Endothelial cell of umbilical vein (primary cell): Measurements from ENCODE around the gene PLXNA4. TPM values are rescaled to one million over a fixed set of nuclear protein-coding genes. Genes with fewer than 3 reads are reported as not detected.

Experiments
- BruUV-seq: library from RNA; stranded (reverse); fragments of 400-500 nt; replicated peaks from 2 replicates; lab custom pipeline; 2021; lab: Mats Ljungman, UMichigan
- CTCF ChIA-PET: fragments of 300-600, 350-600 bp; sonication (Branson Sonifier 250); formaldehyde crosslinking; loops from one replicate; lab custom pipeline; 2021; ENCODE audit warnings: antibody characterized with exemption, inconsistent platforms; lab: Charles Lee
- POLR2A ChIA-PET: fragments of 300-600, 350-600 bp; sonication (Branson Sonifier 250); formaldehyde crosslinking; loops from one replicate; lab custom pipeline; 2021; ENCODE audit warnings: antibody characterized with exemption, inconsistent platforms; lab: Charles Lee
- DNase-seq: peaks from one replicate; pipeline ENCODE4 v3.0.0-alpha.2; 2011; ENCODE audit warnings: low read depth, low spot score
- FAIRE-seq: peaks from 2 replicates; lab custom pipeline; 2011; peaks lifted over from hg19 to GRCh38; lab: Jason Lieb, UNC
- H2AFZ ChIP-seq: 2 replicates; pipeline ENCODE4 v1.6.0; 2012; ENCODE audit warnings: low read depth, low read length, control low read depth, inconsistent platforms
- H3K27ac ChIP-seq: 2 replicates; pipeline ENCODE4 v1.5.1; 2011; ENCODE audit warnings: low read depth, mild to moderate bottlenecking, control low read depth, low read length, moderate library complexity; ENCODE audit not compliant: insufficient read depth
- H3K27me3 ChIP-seq, 2 experiments: 2 replicates each; pipeline versions ENCODE4 v1.6.0 to v1.6.1; 2011; ENCODE audit warnings: low read length in 2 of 2, mixed read lengths in 1 of 2; ENCODE audit not compliant: control insufficient read depth in 2 of 2, insufficient read depth in 2 of 2
- H3K36me3 ChIP-seq, 2 experiments: 2 replicates in 1 of 2; 3 replicates in 1 of 2; pipeline ENCODE4 v1.5.1; 2011; ENCODE audit warnings: low read length in 2 of 2, mild to moderate bottlenecking in 1 of 2, moderate library complexity in 1 of 2; ENCODE audit not compliant: control insufficient read depth in 2 of 2, insufficient read depth in 2 of 2; ENCODE audit errors: extremely low read depth in 1 of 2
- H3K4me1 ChIP-seq: 3 replicates; pipeline ENCODE4 v1.5.1; 2011; ENCODE audit warnings: mild to moderate bottlenecking, low read length; ENCODE audit not compliant: control insufficient read depth, insufficient read depth; ENCODE audit errors: extremely low read depth
- H3K4me2 ChIP-seq: 2 replicates; pipeline ENCODE4 v1.6.1; 2011; ENCODE audit warnings: low read length, control low read depth, mixed read lengths; ENCODE audit not compliant: insufficient read depth
- H3K4me3 ChIP-seq, 3 experiments: fragments of 200-600 bp in 1 of 3; sonication (generic), shearing (Covaris generic) in 1 of 3; replicated peaks in 1 of 3; 2 replicates each; pipeline ENCODE4 v1.5.1; 2011 to 2016; ENCODE audit warnings: control low read depth in 3 of 3, low read length in 3 of 3, mild to moderate bottlenecking in 2 of 3, inconsistent platforms in 1 of 3, low read depth in 1 of 3, moderate library complexity in 1 of 3; ENCODE audit not compliant: insufficient read depth in 1 of 3
- H3K79me2 ChIP-seq: 2 replicates; pipeline ENCODE4 v1.6.0; 2012; ENCODE audit warnings: low read length, inconsistent platforms; ENCODE audit not compliant: control insufficient read depth, insufficient read depth
- H3K9ac ChIP-seq: replicated peaks from 2 replicates; pipeline ENCODE3; 2011; ENCODE audit warnings: low read length, control low read depth; ENCODE audit not compliant: insufficient read depth; ENCODE audit errors: extremely low read depth
- H3K9me1 ChIP-seq: replicated peaks from 3 replicates; pipeline ENCODE4 v1.6.0; 2011; ENCODE audit warnings: mild to moderate bottlenecking, low read length; ENCODE audit not compliant: control insufficient read depth, insufficient read depth; ENCODE audit errors: extremely low read depth
- H3K9me3 ChIP-seq: replicated peaks from 2 replicates; pipeline ENCODE4 v1.5.1; 2012; ENCODE audit warnings: low read length, inconsistent platforms; ENCODE audit not compliant: control insufficient read depth, insufficient read depth
- H4K20me1 ChIP-seq: replicated peaks from 2 replicates; pipeline ENCODE3; 2011; ENCODE audit warnings: mild to moderate bottlenecking, low read length; ENCODE audit not compliant: control insufficient read depth, insufficient read depth; ENCODE audit errors: extremely low read depth
- CTCF ChIP-seq, 2 donors: IDR thresholded peaks; 1 replicate in 1 of 2; 2 replicates in 1 of 2; pipeline ENCODE4 v1.5.1; 2011; ENCODE audit warnings: low read length in 2 of 2, mild to moderate bottlenecking in 2 of 2, moderate library complexity in 2 of 2, control low read depth in 1 of 2, inconsistent platforms in 1 of 2, low read depth in 1 of 2; ENCODE audit not compliant: insufficient read depth in 1 of 2; ENCODE audit errors: extremely low read depth in 1 of 2
- EZH2 ChIP-seq: IDR thresholded peaks from 2 replicates; pipeline ENCODE4 v1.6.1; 2012; ENCODE audit warnings: borderline replicate concordance, low read depth, mild to moderate bottlenecking, moderate library complexity, low read length, inconsistent platforms; ENCODE audit not compliant: severe bottlenecking
- FOS ChIP-seq: IDR thresholded peaks from 2 replicates; pipeline ENCODE4 v1.6.1; 2011; ENCODE audit warnings: mild to moderate bottlenecking, low read length, moderate library complexity, borderline replicate concordance; ENCODE audit not compliant: insufficient read depth
- GATA2 ChIP-seq: IDR thresholded peaks from 2 replicates; pipeline ENCODE4 v1.7.0; 2011; ENCODE audit warnings: low read depth, mild to moderate bottlenecking, moderate library complexity, mixed read lengths, low read length; ENCODE audit not compliant: insufficient read length, insufficient read depth
- JUN ChIP-seq: IDR thresholded peaks from 2 replicates; pipeline ENCODE4 v1.6.1; 2011; ENCODE audit warnings: borderline replicate concordance, low read depth; ENCODE audit not compliant: insufficient read length, insufficient read depth
- MAX ChIP-seq: IDR thresholded peaks from 2 replicates; pipeline ENCODE4 v1.6.1; 2011; ENCODE audit not compliant: insufficient read depth, insufficient read length
- MYC ChIP-seq: IDR thresholded peaks from one replicate; pipeline ENCODE4 v1.6.1; 2011; ENCODE audit warnings: mild to moderate bottlenecking, low read depth, low read length
- POLR2A ChIP-seq: IDR thresholded peaks from 2 replicates; pipeline ENCODE4 v1.6.1; 2012; ENCODE audit warnings: low read depth, mild to moderate bottlenecking, control low read depth, low read length
- POLR2AphosphoS5 ChIP-seq: IDR thresholded peaks from 2 replicates; pipeline ENCODE4 v1.6.1; 2012; ENCODE audit warnings: low read depth, mild to moderate bottlenecking, control low read depth, low read length, moderate library complexity; ENCODE audit not compliant: insufficient read depth
- dilution Hi-C: fragments of 300-500 bp; cut with MboI; formaldehyde crosslinking; loops from one replicate; pipeline ENCODE4 v1.15.0; 2019; ENCODE audit warnings: low sequenced_read_pairs; ENCODE audit not compliant: extremely low pct_ligation_motif_present
- intact Hi-C: fragments of 100-400 bp; cut with micrococcal nuclease; formaldehyde crosslinking; loops from one replicate; pipeline ENCODE4 v1.10.0; 2022
- polyA plus RNA-seq, 4 experiments: library from polyadenylated mRNA; depleted of rRNA in 3 of 4; stranded (reverse) in 3 of 4; unstranded in 1 of 4; fragments of >200 nt; gene quantifications; 2 replicates each; pipeline versions ENCODE4 v1.2.1 to v1.2.3, GENCODE V29; 2011 to 2012; ENCODE audit warnings: missing spikeins in 1 of 4
- total RNA-seq: library from RNA; stranded (reverse); gene quantifications from 2 replicates; pipeline ENCODE4 v1.2.3, GENCODE V29; 2021

Gene PLXNA4
- total and polyA plus RNA-seq, 2 donors (not counting 3 experiments of a cell fraction or from before 2014, with no cell fraction given): 12.1 to 20.4 TPM

GRCh38 chr7:132554446-132554845, 21.8 kb downstream of the PLXNA4 start:
- CTCF ChIA-PET: no interaction called here
- Histone ChIP-seq H3K9me3 (no peaks in the 10 kb centered on the region), H3K4me2 (no peak overlapping the region), H3K9ac (no peak overlapping the region), H4K20me1 (no peaks in the 10 kb centered on the region), H2AFZ (no peak overlapping the region), H3K4me1 (peaks cover 4% of the 10 kb centered on the region), H3K79me2 (no peaks in the 10 kb centered on the region), H3K36me3 (peaks cover 0 to 6% of the 10 kb centered on the region in 2 experiments), H3K27me3 (no peaks in the 10 kb centered on the region), H3K27ac (no peak overlapping the region), H3K9me1 (no peaks in the 10 kb centered on the region), H3K4me3 (no peak overlapping the region)
- intact Hi-C loops: no loop called here
- no peak for FAIRE-seq
- no TSS peak for BruUV-seq
- dilution Hi-C loops: no loop called here
- no peak for DNase-seq
- POLR2A ChIA-PET: no interaction called here
- no peak for TF ChIP-seq FOS
- no peak for TF ChIP-seq CTCF (IDR thresholded peaks at IDR 0.05; ENCODE audit: extremely low read depth in 1 of 2, insufficient read depth in 1 of 2, low read depth in 1 of 2, low read length in 2 of 2)

- Histone ChIP-seq H3K9me3 (no peaks in the 10 kb centered on the region), H3K9ac (no peak overlapping the region), H3K9me1 (no peaks in the 10 kb centered on the region), H3K27me3 (no peaks in the 10 kb centered on the region), H4K20me1 (no peaks in the 10 kb centered on the region), H3K4me3 (no peak overlapping the region), H3K4me2 (no peak overlapping the region), H3K79me2 (no peaks in the 10 kb centered on the region), H3K27ac (no peak overlapping the region), H3K36me3 (peaks cover 0 to 6% of the 10 kb centered on the region in 2 experiments), H2AFZ (no peak overlapping the region), H3K4me1 (peaks cover 15% of the 10 kb centered on the region)
- BruUV-seq: no TSS peak
- intact Hi-C loops (no loop called here), dilution Hi-C loops (no loop called here)
- POLR2A ChIA-PET: no interaction called here
- no peak for DNase-seq
- no peak for FAIRE-seq
- CTCF ChIA-PET: interaction anchor here (1.7 kb wide), 1 partner anchor 27 kb away, joined by 4 read pairs; no protein-coding TSS in a partner anchor
- no peak for TF ChIP-seq JUN
- no peak for TF ChIP-seq EZH2
- no peak for TF ChIP-seq GATA2
- no peak for TF ChIP-seq MYC
- TF ChIP-seq CTCF (IDR thresholded peaks at IDR 0.05; ENCODE audit: extremely low read depth in 1 of 2, insufficient read depth in 1 of 2, low read depth in 1 of 2, low read length in 2 of 2): no peak
- TF ChIP-seq FOS: no peak
- no peak for TF ChIP-seq POLR2A
- TF ChIP-seq POLR2AphosphoS5: no peak
- no peak for TF ChIP-seq MAX
These were observed 23.2 kb downstream of the PLXNA4 start for GRCh38 chr7:132553031-132553430.
